HFFc6 (cell line): Measurements from ENCODE around the gene BCAM. TPM values are rescaled to one million over a fixed set of nuclear protein-coding genes. Genes with fewer than 3 reads are reported as not detected.

ENCODE experiments used
- DNase-seq: peaks from one replicate; pipeline ENCODE4 v3.0.0-alpha.2; 2018
- H3K27ac Mint-ChIP-seq: 2 replicates; pipeline ENCODE4 v1.8.0; 2020; ENCODE audit warnings: mild to moderate bottlenecking, mixed read lengths
- H3K27me3 Mint-ChIP-seq: 2 replicates; pipeline ENCODE4 v1.8.0; 2021; ENCODE audit warnings: mild to moderate bottlenecking, moderate library complexity, mixed read lengths; ENCODE audit not compliant: insufficient read depth
- H3K36me3 Mint-ChIP-seq: 2 replicates; pipeline ENCODE4 v1.8.0; 2021; ENCODE audit warnings: low read depth, mixed read lengths
- H3K4me1 Mint-ChIP-seq: 2 replicates; pipeline ENCODE4 v1.8.0; 2020; ENCODE audit warnings: low read depth, mixed read lengths
- H3K4me3 Mint-ChIP-seq: 2 replicates; pipeline ENCODE4 v1.8.0; 2020; ENCODE audit warnings: mild to moderate bottlenecking, moderate library complexity, mixed read lengths
- H3K9me3 Mint-ChIP-seq: 2 replicates; pipeline ENCODE4 v1.8.0; 2020; ENCODE audit warnings: mild to moderate bottlenecking, mixed read lengths
- total RNA-seq, 6 experiments: library from RNA; stranded (reverse); fragmentation: NEBNext Ultra II Directional; extraction: Animal tissue kit (Norgen Biotek cat#: 25700); gene quantifications; 2 replicates in 1 of 6; 3 replicates in 5 of 6; pipeline ENCODE4 v1.2.3, GENCODE V29; 2021
- TF ChIP-seq, protein P1 (sequence below): fragments of 200-600 bp; sonication (generic); IDR thresholded peaks from 2 replicates; pipeline ENCODE4 v1.5.0; 2021; ENCODE audit warnings: antibody characterized with exemption, mild to moderate bottlenecking

The BCAM gene
- total RNA-seq, 6 experiments from 2014 or later: 5.5 to 6.2 (median 6.0) TPM

DNA sequence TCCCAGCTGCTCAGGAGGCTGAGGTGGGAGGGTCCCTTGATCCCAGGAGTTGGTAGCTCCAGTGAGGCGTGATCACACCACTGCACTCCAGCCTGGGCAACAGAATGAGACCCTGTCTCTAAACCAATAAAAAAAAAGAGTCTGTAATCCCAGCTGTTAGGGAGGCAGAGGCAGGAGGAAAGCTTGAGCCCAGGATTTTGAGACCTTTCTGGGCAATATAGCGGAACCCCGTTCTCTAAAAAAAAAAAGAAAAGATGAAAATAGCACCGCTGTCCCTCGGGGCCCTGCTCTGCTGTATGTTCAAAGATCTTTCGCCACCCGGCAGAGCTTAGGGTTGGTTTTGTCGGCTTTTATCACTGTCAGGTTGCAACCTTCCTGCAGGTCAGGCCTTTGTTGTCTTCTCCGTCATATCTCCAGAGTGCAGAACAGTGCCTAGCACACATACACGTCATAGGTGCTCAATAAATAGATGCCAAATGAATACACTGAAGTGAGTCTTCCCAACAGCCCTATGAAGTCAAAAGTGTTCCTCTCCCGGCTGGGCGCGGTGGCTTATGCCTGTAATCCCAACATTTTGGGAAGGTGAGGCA, 13.4 kb upstream of the BCAM start:
- Mint-ChIP-seq H3K9me3 (no peaks in the 10 kb centered on the region), H3K27me3 (peaks cover 8% of the 10 kb centered on the region; the same call in 1 of the 2 replicates), H3K27ac (no peak overlapping the region), H3K4me3 (no peak overlapping the region), H3K4me1 (peaks cover 12% of the 10 kb centered on the region), H3K36me3 (no peaks in the 10 kb centered on the region)
- TF ChIP-seq, protein P1, sequence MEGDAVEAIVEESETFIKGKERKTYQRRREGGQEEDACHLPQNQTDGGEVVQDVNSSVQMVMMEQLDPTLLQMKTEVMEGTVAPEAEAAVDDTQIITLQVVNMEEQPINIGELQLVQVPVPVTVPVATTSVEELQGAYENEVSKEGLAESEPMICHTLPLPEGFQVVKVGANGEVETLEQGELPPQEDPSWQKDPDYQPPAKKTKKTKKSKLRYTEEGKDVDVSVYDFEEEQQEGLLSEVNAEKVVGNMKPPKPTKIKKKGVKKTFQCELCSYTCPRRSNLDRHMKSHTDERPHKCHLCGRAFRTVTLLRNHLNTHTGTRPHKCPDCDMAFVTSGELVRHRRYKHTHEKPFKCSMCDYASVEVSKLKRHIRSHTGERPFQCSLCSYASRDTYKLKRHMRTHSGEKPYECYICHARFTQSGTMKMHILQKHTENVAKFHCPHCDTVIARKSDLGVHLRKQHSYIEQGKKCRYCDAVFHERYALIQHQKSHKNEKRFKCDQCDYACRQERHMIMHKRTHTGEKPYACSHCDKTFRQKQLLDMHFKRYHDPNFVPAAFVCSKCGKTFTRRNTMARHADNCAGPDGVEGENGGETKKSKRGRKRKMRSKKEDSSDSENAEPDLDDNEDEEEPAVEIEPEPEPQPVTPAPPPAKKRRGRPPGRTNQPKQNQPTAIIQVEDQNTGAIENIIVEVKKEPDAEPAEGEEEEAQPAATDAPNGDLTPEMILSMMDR: no peak
- DNase-seq: no peak

DNA sequence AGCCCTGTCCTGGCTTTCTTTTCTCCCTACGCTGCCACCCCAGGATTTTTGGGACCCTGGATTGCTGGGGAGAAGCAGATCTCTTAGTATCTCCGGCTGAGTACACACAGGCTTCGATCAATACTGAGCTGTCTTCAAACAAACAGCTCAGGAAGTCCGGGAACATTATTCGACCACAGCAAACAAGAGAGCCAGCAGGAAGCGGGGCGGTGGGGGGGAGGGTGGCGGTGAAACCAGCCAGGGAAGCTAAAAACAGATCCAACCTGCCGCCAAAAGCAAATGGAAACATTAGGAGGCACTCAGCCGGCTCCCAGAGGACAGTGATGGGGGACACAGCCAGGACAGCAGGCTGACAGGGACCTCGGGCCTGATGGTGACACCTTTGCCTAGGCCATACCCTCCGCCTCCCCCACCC, 12.2 kb upstream of the BCAM start:
- Mint-ChIP-seq H3K27ac (no peak overlapping the region; the same call in 1 of the 2 replicates), H3K9me3 (no peaks in the 10 kb centered on the region), H3K4me1 (peaks cover 12% of the 10 kb centered on the region), H3K36me3 (no peaks in the 10 kb centered on the region), H3K27me3 (peaks cover 8% of the 10 kb centered on the region; the same call in 1 of the 2 replicates), H3K4me3 (no peak overlapping the region)
- DNase-seq: no peak
- TF ChIP-seq, protein P1: no peak

DNA sequence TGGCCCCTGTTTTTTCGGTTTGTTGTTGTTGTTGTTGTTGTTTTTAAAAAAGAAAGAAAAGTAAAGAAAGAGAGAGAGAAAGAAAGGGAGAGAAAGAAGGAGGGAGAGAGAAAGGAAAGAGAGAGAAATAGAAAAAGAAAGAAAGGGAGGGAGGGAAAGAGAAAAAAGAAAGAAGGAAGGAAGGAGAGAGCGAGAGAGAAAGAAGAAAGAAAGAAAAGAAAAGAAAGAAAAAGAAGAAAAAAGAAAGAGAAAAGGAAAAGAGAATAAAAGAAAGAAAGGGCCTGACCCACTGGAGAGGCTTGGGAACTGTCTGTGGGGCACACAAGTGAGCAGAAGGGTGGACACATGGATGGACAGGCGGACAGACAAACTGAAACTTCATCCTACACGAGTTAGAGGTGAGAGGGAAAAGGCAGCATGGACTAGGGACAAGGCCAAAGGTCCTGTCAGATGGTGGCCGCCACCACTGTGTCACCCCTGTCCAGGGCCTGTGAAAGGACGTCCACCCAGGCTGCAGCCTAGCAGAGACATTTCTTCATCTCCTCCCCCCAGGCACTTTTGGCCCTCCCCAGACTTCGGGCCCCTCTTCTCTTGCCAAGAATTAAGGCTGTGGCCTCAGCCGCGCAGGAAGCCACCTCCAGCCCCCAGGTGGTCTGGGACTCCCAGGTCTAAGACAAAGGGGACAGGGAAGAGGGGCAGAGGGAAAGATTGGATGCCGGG, 9.1 kb upstream of the BCAM start:
- H3K4me1 Mint-ChIP-seq: peaks cover 12% of the 10 kb centered on the region
- no peak for DNase-seq
- peaks cover 4% of the 10 kb centered on the region; the same call in 1 of the 2 replicates for H3K27me3 Mint-ChIP-seq
- H3K36me3 Mint-ChIP-seq: no peaks in the 10 kb centered on the region
- peak overlapping the region; percentile 6; the same call in 1 of the 2 replicates for H3K27ac Mint-ChIP-seq
- no peaks in the 10 kb centered on the region for H3K9me3 Mint-ChIP-seq
- H3K4me3 Mint-ChIP-seq: no peak overlapping the region
- TF ChIP-seq, protein P1: no peak

DNA sequence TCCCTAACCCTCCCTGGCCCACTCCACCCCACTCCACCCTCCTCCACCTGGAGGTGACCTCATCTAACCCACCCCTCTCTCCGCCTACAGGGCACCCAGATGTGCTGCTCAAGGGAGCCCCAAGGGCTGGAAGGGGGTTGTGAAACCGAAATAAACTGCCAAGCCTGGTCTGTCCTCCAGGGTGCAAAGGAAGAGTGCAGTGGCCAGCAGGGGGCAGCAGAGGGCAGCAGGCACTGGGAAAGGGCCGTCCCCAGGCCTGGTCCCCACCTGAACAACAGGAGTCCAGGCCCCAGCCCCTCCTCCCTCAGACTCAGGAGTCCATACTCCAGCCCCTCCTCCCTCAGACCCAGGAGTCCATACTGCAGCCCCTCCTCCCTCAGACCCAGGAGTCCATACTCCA, 8.4 kb upstream of the BCAM start:
- no peak overlapping the region for H3K27ac Mint-ChIP-seq
- peaks cover 12% of the 10 kb centered on the region for H3K4me1 Mint-ChIP-seq
- no peaks in the 10 kb centered on the region for H3K36me3 Mint-ChIP-seq
- H3K27me3 Mint-ChIP-seq: peaks cover 8% of the 10 kb centered on the region; the same call in 1 of the 2 replicates
- DNase-seq: peak; percentile 70
- no peaks in the 10 kb centered on the region for H3K9me3 Mint-ChIP-seq
- TF ChIP-seq, protein P1: peak; percentile 90
- no peak overlapping the region for H3K4me3 Mint-ChIP-seq

DNA sequence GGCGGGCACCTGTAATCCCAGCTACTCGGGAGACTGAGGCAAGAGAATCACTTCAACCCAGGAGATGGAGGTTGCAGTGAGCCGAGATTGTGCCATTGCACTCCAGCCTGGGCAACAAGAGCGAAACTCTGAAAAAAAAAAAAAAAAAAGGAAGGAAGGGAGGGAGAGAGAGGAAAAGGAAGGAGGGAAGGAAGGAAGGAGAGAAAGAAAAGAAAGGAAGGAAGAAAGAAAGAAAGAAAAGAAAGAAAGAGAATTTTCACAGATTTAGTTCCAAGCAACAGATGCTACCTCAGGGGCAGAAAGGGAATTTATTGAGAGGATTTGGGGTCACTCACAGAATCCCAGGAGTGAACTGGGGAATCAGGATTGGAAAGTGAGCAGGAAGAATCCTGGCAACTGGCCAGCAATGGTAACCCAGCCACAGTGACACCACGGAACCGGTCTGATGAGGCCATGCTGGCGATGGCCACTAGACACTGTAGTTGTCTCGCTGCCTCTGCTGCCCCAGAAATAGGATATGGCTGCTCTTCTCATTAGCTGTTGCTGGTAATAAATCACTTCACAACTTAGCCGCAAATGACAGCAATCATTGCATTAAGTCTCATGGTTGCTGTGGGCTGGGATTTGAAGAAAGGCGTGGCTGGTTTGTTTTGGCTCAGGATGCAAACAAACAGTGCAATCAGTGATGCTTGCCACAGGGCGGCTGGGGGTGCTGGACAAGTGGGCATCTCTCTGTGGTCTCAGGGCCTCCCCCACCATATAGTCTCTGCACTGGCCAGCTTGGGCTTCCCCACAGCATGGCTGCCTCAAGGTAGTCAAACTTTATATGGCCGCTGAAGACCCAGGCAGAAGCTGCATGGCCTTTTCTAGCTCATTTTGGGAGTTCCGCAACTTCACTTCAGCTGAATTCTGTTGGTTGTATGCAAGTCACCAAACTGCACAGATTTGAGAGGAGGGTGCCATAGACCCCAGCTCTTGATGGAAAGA, 5.2 kb upstream of the BCAM start:
- no peak for DNase-seq
- Mint-ChIP-seq H3K9me3 (no peaks in the 10 kb centered on the region), H3K4me1 (peaks cover 10% of the 10 kb centered on the region), H3K4me3 (no peak overlapping the region), H3K27ac (no peak overlapping the region), H3K27me3 (peaks cover 12% of the 10 kb centered on the region), H3K36me3 (no peaks in the 10 kb centered on the region)
- TF ChIP-seq, protein P1: no peak
